ENCODE data around the gene CUL3.

Gene CUL3

DNA sequence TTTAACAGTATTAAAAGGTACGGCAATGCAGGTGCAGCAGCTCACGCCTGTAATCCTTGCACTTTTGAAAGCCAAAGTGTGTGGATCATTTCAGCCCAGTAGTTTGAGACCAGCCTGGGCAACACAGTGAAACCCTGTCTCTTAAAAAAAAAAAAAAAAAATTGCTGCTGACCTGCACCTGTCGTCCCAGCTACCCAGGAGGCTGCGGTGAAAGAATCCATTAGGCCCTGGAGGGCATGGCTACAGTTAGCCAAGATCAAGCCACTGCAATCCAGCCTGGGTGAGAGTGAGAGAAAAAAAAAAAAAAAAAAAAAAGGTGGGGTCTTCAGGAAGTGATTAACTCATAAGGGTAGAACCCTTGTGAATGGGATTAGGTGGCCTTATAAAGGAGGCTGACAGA lies 12.8 kb downstream of the CUL3 start:
- no peak overlapping the region for H3K9ac ChIP-seq
- H3K4me2 ChIP-seq, result no peak overlapping the region
- H4K20me1 ChIP-seq (ENCODE audit: insufficient read depth), result peaks cover 77% of the 10 kb centered on the region
- H3K27me3 ChIP-seq (ENCODE audit: insufficient read depth, low read depth), result no peaks in the 10 kb centered on the region
- H3K79me2 ChIP-seq (ENCODE audit: insufficient read depth, low read depth), result peaks cover 100% of the 10 kb centered on the region
- no peak overlapping the region for H2AFZ ChIP-seq (ENCODE audit: low read depth)
- no peaks in the 10 kb centered on the region for H3K36me3 ChIP-seq (ENCODE audit: insufficient read depth)
- no peak overlapping the region for H3K4me3 ChIP-seq (IDR thresholded peaks at IDR 0.05; ENCODE audit: insufficient read depth, low read depth, low read length)
- H3K27ac ChIP-seq, result no peak overlapping the region
- peaks cover 42% of the 10 kb centered on the region for H3K4me1 ChIP-seq (ENCODE audit: low read depth, poor library complexity, severe bottlenecking)
- no peak for TF ChIP-seq CTCF (conservative IDR thresholded peaks at IDR 0.05; ENCODE audit: low read depth, low read length)

- Histone ChIP-seq H4K20me1 (ENCODE audit: insufficient read depth) (peaks cover 62% of the 10 kb centered on the region), H3K9ac (no peak overlapping the region), H3K4me2 (peak overlapping the region; percentile 3; the same call in 1 of the 2 replicates), H3K27me3 (ENCODE audit: insufficient read depth, low read depth) (no peaks in the 10 kb centered on the region), H3K4me3 (IDR thresholded peaks at IDR 0.05; ENCODE audit: insufficient read depth, low read depth, low read length) (no peak overlapping the region), H3K79me2 (ENCODE audit: insufficient read depth, low read depth) (peaks cover 100% of the 10 kb centered on the region), H3K27ac (0 out of 2 replicates have a peak overlapping the region, but pooled peaks have one; percentile 12), H3K4me1 (ENCODE audit: low read depth, poor library complexity, severe bottlenecking) (peaks cover 42% of the 10 kb centered on the region), H2AFZ (ENCODE audit: low read depth) (no peak overlapping the region), H3K36me3 (ENCODE audit: insufficient read depth) (peaks cover 5% of the 10 kb centered on the region; the same call in 1 of the 2 replicates)
- no peak for TF ChIP-seq CTCF (conservative IDR thresholded peaks at IDR 0.05; ENCODE audit: low read depth, low read length)
These were observed 14.7 kb downstream of the CUL3 start for GRCh38 chr2:224570328-224570993.

- Histone ChIP-seq H4K20me1 (ENCODE audit: insufficient read depth) (peaks cover 58% of the 10 kb centered on the region), H3K36me3 (ENCODE audit: insufficient read depth) (peaks cover 5% of the 10 kb centered on the region; the same call in 1 of the 2 replicates), H3K27ac (no peak overlapping the region), H3K79me2 (ENCODE audit: insufficient read depth, low read depth) (peaks cover 100% of the 10 kb centered on the region), H3K4me2 (no peak overlapping the region), H2AFZ (ENCODE audit: low read depth) (no peak overlapping the region), H3K27me3 (ENCODE audit: insufficient read depth, low read depth) (no peaks in the 10 kb centered on the region), H3K9ac (no peak overlapping the region), H3K4me3 (IDR thresholded peaks at IDR 0.05; ENCODE audit: insufficient read depth, low read depth, low read length) (no peak overlapping the region), H3K4me1 (ENCODE audit: low read depth, poor library complexity, severe bottlenecking) (peaks cover 36% of the 10 kb centered on the region)
- no peak for TF ChIP-seq CTCF (conservative IDR thresholded peaks at IDR 0.05; ENCODE audit: low read depth, low read length)
These were observed 15.5 kb downstream of the CUL3 start for GRCh38 chr2:224569654-224570053.

DNA sequence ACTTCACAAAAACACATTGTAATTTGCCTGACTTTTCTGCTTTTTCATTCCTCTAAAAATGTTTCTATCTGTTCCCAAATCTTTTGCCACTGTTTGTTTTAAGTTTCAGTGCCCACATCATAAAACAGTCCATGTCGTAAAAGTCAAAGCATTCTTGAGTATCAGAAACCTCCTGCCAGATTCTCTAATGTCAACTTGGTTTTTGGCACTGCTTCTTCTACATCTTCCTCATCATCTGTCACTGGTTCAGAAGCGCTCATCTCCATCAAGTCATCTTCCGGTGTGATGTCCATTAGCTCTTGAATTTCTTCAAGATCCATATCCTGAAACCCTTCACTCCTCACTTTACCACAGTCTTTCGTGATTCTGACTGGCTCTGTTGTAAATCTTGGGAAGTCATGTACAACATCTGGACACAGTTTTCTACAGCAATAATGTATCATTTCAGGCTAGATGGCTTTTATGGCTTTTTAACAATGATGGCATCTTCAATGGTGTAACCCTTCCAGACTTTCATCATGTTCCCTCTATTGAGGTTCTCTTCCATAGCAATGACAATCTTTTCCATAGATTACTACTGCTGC lies 19.6 kb downstream of the CUL3 start:
- H3K4me3 ChIP-seq (IDR thresholded peaks at IDR 0.05; ENCODE audit: insufficient read depth, low read depth, low read length), result no peak overlapping the region
- no peak overlapping the region for H3K4me2 ChIP-seq
- peaks cover 50% of the 10 kb centered on the region for H4K20me1 ChIP-seq (ENCODE audit: insufficient read depth)
- no peak overlapping the region for H2AFZ ChIP-seq (ENCODE audit: low read depth)
- no peak overlapping the region for H3K9ac ChIP-seq
- no peak for TF ChIP-seq CTCF (conservative IDR thresholded peaks at IDR 0.05; ENCODE audit: low read depth, low read length)
- no peaks in the 10 kb centered on the region for H3K27me3 ChIP-seq (ENCODE audit: insufficient read depth, low read depth)
- peaks cover 100% of the 10 kb centered on the region for H3K79me2 ChIP-seq (ENCODE audit: insufficient read depth, low read depth)
- H3K4me1 ChIP-seq (ENCODE audit: low read depth, poor library complexity, severe bottlenecking), result peaks cover 21% of the 10 kb centered on the region
- H3K27ac ChIP-seq, result no peak overlapping the region
- peaks cover 5% of the 10 kb centered on the region; the same call in 1 of the 2 replicates for H3K36me3 ChIP-seq (ENCODE audit: insufficient read depth)
